Stomach (tissue), 9 donors: Measurements from ENCODE around the gene SLC24A3. TPM values are rescaled to one million over a fixed set of nuclear protein-coding genes. Genes with fewer than 3 reads are reported as not detected.

ENCODE experiments used
- DNase-seq, 2 donors: peaks; one replicate each; pipeline versions ENCODE4 v3.0.0 to v3.0.0-alpha.2; 2013 to 2019
- H3K27ac ChIP-seq, 5 donors: fragments of 200-600 bp in 4 of 5; sonication (generic) in 4 of 5; one replicate each; pipeline ENCODE4 v1.5.1; 2013 to 2019; ENCODE audit warnings: mild to moderate bottlenecking in 1 of 5, moderate library complexity in 1 of 5
- H3K27me3 ChIP-seq, 3 donors: fragments of 200-600 bp; sonication (generic); one replicate each; pipeline ENCODE4 v1.5.1; 2017 to 2019; ENCODE audit warnings: mixed run types in 1 of 3
- H3K36me3 ChIP-seq, 4 donors: fragments of 200-600 bp; sonication (generic); 1 replicate in 3 of 4; 2 replicates in 1 of 4; pipeline ENCODE4 v1.5.1; 2016 to 2019
- H3K4me1 ChIP-seq, 4 donors: fragments of 200-600 bp; sonication (generic); one replicate each; pipeline ENCODE4 v1.5.1; 2016 to 2019
- H3K4me3 ChIP-seq, 4 donors: fragments of 200-600 bp; sonication (generic) in 3 of 4; one replicate each; pipeline ENCODE4 v1.5.1; 2016 to 2019; ENCODE audit warnings: mild to moderate bottlenecking in 1 of 4
- H3K9me3 ChIP-seq, 4 donors: fragments of 200-600 bp; sonication (generic); one replicate each; pipeline ENCODE4 v1.5.1; 2016 to 2019
- EP300 ChIP-seq: sonication (generic); formaldehyde crosslinking; IDR thresholded peaks from one replicate; pipeline ENCODE4 v1.6.1; 2017; ENCODE audit warnings: antibody characterized with exemption
- POLR2A ChIP-seq, 4 donors: fragments of 450-650 bp; IDR thresholded peaks; one replicate each; pipeline ENCODE4 v1.6.1; 2016; ENCODE audit warnings: antibody characterized with exemption in 4 of 4, control low read depth in 2 of 4, mild to moderate bottlenecking in 1 of 4, moderate library complexity in 1 of 4
- POLR2AphosphoS5 ChIP-seq, 3 donors: sonication (generic); formaldehyde crosslinking; IDR thresholded peaks; one replicate each; pipeline ENCODE4 v1.6.1; 2016; ENCODE audit warnings: antibody characterized with exemption in 3 of 3
- WGBS, 5 donors: extraction: QIAGEN DNeasy Blood & Tissue Kit in 3 of 5; methylation state at CpG; one replicate each; pipeline versions ENCODE4 v1.1.5 to v1.1.7; 2013 to 2018; 5-methylcytosine and 5-hydroxymethylcytosine counted together
- intact Hi-C: fragments of 100-400 bp; cut with DNase I; formaldehyde crosslinking; loops from one replicate; pipeline ENCODE4 v1.15.1; 2023; ENCODE audit warnings: low total_unique reads
- polyA plus RNA-seq, 3 donors: library from polyadenylated mRNA; stranded (reverse); fragments of 200-250 nt; gene quantifications; one replicate each; pipeline ENCODE4 v1.2.3, GENCODE V29; 2013
- total RNA-seq, 5 donors: library from RNA; depleted of rRNA; stranded (reverse); fragments of >200 nt; gene quantifications; one replicate each; pipeline versions ENCODE4 v1.1.0 to v1.2.3, GENCODE V29; 2014 to 2016
- TF ChIP-seq, protein P1 (sequence below), 7 experiments: fragments of 450-650 bp in 4 of 7; fragments of 200-600 bp in 3 of 7; sonication (generic) in 3 of 7; IDR thresholded peaks; one replicate each; pipeline ENCODE4 v1.5.1; 2016 to 2019; ENCODE audit warnings: antibody characterized with exemption in 7 of 7, control low read depth in 2 of 7, mild to moderate bottlenecking in 1 of 7
- donor health status: healthy with polysubstance abuse.
- donor health status: Bipolar disorder and iron deficiency.
- donor health status: healthy.

The SLC24A3 gene
- total and polyA plus RNA-seq, 8 donors: 1.8 to 9.0 (median 4.5) TPM

DNA sequence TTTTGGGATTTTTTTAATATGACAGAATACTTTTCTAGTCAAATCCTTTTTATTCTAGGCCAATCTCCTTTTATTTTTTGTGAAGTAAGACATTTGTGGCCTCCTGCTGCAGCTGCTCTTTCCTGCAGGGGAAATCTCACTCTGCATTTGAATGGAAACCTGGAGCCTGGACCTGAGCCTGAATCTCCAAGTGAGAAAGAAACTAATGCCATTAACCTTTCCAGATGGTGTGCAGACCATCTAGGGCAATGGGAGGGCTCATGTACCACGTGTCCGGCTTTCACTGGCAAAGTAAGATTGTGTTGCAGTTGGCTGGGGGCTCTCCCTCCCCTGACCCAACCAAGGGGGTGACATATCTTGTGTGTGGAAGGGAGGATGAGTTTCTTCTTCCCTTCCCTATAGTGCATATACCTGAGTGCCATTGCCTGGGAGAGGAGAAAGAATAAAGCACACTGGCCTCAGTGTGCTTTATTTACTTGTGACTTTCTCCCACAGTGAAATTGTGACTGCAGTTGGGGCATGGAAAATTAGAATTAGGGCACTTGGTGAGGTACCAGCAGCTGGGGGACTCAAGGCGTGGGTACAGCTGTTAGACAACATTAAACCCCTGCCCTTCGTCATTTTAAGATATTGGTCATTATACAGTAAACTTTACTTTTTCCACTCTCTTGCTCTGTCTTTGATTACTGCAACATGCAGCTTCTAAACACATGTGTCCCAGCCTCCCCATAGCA lies 385.8 kb downstream of the SLC24A3 start:
- 68 to 82% (median 77%) methylated on average over 2 to 4 of the region's 4 CpGs for WGBS, 5 donors
- TF ChIP-seq EP300 (no peak), POLR2AphosphoS5 (IDR thresholded peaks at IDR 0.05) (no peak)
- no peaks in the 10 kb centered on the region for H3K4me1 ChIP-seq
- intact Hi-C loops: no loop called here
- no peak overlapping the region for H3K27ac ChIP-seq
- DNase-seq: no peak
- no peak overlapping the region for H3K4me3 ChIP-seq
- no peaks in the 10 kb centered on the region for H3K36me3 ChIP-seq
- H3K27me3 ChIP-seq: no peaks in the 10 kb centered on the region
- H3K9me3 ChIP-seq: no peaks in the 10 kb centered on the region

DNA sequence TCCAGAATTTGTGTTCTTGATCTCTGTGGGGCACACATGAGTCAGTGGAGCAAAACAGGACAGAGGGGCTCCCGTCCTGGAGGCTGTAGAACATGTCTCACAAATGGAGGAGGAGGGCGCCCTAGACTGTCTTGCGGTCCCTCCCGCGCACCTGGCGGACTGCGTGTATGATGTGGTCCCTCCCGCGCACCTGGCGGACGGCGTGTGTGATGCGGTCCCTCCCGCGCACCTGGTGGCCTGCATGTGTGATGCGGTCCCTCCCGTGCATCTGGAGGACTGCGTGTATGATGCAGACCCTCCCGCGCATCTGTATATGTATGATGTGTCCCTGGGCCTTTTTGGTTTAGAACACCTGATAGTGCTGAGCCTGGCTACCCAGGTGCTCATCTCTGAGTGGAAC lies 386.8 kb downstream of the SLC24A3 start:
- Histone ChIP-seq H3K9me3 (no peaks in the 10 kb centered on the region), H3K27ac (no peak overlapping the region), H3K4me3 (no peak overlapping the region), H3K36me3 (no peaks in the 10 kb centered on the region), H3K4me1 (no peaks in the 10 kb centered on the region), H3K27me3 (no peaks in the 10 kb centered on the region)
- TF ChIP-seq POLR2AphosphoS5 (IDR thresholded peaks at IDR 0.05) (no peak), EP300 (no peak), POLR2A (IDR thresholded peaks at IDR 0.05) (no peak)
- TF ChIP-seq, protein P1, sequence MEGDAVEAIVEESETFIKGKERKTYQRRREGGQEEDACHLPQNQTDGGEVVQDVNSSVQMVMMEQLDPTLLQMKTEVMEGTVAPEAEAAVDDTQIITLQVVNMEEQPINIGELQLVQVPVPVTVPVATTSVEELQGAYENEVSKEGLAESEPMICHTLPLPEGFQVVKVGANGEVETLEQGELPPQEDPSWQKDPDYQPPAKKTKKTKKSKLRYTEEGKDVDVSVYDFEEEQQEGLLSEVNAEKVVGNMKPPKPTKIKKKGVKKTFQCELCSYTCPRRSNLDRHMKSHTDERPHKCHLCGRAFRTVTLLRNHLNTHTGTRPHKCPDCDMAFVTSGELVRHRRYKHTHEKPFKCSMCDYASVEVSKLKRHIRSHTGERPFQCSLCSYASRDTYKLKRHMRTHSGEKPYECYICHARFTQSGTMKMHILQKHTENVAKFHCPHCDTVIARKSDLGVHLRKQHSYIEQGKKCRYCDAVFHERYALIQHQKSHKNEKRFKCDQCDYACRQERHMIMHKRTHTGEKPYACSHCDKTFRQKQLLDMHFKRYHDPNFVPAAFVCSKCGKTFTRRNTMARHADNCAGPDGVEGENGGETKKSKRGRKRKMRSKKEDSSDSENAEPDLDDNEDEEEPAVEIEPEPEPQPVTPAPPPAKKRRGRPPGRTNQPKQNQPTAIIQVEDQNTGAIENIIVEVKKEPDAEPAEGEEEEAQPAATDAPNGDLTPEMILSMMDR (IDR thresholded peaks at IDR 0.05): no peak
- WGBS, 5 donors: 92 to 97% (median 96%) methylated on average over 20 of the region's 20 CpGs
- intact Hi-C loops: no loop called here
- no peak for DNase-seq

DNA sequence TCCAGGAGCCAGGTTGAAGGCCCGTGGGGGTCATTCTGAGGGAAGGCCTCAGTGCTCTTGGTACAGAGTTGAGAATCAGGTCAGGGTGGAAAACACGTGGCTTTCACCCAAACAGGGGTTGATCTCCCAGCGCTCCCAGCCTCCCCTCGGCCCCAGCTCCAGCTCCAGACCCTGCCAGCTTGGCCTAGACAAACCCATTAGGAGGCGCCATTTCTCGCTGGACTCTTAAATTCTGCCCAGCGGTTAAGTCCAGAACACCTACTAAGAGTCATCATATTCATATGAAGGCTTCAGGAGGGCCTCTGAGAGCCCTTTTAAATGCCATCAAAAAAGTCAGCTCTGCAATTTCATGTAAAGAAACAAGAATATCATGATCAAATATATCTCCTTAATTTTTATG lies 387.6 kb downstream of the SLC24A3 start:
- 76 to 89% (median 81%) methylated on average over 6 to 7 of the region's 7 CpGs for WGBS, 5 donors
- Histone ChIP-seq H3K4me3 (no peak overlapping the region), H3K36me3 (no peaks in the 10 kb centered on the region), H3K4me1 (no peaks in the 10 kb centered on the region), H3K27ac (no peak overlapping the region), H3K9me3 (no peaks in the 10 kb centered on the region), H3K27me3 (no peaks in the 10 kb centered on the region)
- TF ChIP-seq EP300 (no peak), POLR2A (IDR thresholded peaks at IDR 0.05) (no peak), POLR2AphosphoS5 (IDR thresholded peaks at IDR 0.05) (no peak)
- TF ChIP-seq, protein P1 (IDR thresholded peaks at IDR 0.05): no peak
- intact Hi-C loops: no loop called here
- no peak for DNase-seq

DNA sequence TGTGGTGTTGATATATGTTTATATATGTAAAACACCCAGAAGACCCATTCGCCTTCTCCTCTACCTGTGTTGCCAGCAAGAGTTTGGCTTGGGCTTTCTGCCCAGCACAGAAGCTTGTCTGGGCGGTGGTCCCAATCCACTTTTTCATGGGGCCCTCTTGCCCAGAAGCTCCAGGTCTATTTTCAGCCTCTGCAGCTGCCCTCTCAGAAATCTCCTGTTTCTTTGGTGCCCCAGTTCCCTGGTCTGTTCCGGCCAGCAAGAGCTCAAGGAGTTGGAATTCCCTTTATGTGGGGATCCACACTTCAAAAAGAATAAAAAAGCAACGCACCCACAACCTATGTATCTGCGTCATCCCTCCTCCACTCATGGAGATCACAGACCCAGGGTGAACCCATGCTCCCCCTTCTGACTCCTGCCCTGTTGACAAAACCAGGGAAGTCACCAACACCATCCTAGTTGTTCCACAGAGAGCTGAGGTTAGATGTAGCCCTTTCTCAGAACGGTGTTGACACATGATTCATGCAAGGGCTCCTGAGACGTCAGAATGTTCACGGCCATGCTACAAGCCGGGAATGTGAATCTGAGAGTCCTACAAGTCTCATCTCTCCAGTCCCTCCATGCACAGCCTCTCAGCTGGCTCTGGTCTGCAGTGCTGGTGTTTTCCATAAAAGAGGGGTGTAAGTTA lies 388.8 kb downstream of the SLC24A3 start:
- 78 to 87% (median 84%) methylated on average over 9 of the region's 9 CpGs for WGBS, 5 donors

More for the DNA sequence above, 388.8 kb downstream of the SLC24A3 start:
- Histone ChIP-seq H3K4me1 (no peaks in the 10 kb centered on the region), H3K27ac (no peak overlapping the region), H3K36me3 (no peaks in the 10 kb centered on the region), H3K9me3 (no peaks in the 10 kb centered on the region), H3K4me3 (no peak overlapping the region), H3K27me3 (no peaks in the 10 kb centered on the region)
- no peak for DNase-seq
- intact Hi-C loops: no loop called here
- TF ChIP-seq, protein P1 (IDR thresholded peaks at IDR 0.05): no peak
